WTC11 (cell line): ENCODE measurements around the gene NECAB2. TPM values are rescaled to one million over a fixed set of nuclear protein-coding genes. Genes with fewer than 3 reads are reported as not detected.

Source experiments
- ATAC-seq: fragments of 200-7000 bp; cut with Tn5 transposase; 2 replicates; pipeline ENCODE4 v1.10.0; 2021; ENCODE audit warnings: mild to moderate bottlenecking, moderate library complexity
- CTCF ChIA-PET: fragments of 300-600 bp; sonication (Branson Sonifier 250); formaldehyde crosslinking; loops from one replicate; lab custom pipeline; 2021; ENCODE audit warnings: antibody characterized with exemption; lab: Charles Lee
- POLR2A ChIA-PET: fragments of 350-600 bp; sonication (Branson Sonifier 250); formaldehyde crosslinking; loops from one replicate; lab custom pipeline; 2021; ENCODE audit warnings: antibody characterized with exemption; lab: Charles Lee
- DNase-seq: peaks from one replicate; pipeline ENCODE4 v3.0.0; 2021; ENCODE audit warnings: low spot score
- H3K27ac Mint-ChIP-seq: 2 replicates; pipeline ENCODE4 v1.8.0; 2021; ENCODE audit warnings: mixed read lengths
- H3K27me3 Mint-ChIP-seq: 2 replicates; pipeline ENCODE4 v1.8.0; 2021; ENCODE audit warnings: low read depth, mild to moderate bottlenecking, moderate library complexity, mixed read lengths
- H3K36me3 Mint-ChIP-seq: 2 replicates; pipeline ENCODE4 v1.8.0; 2021; ENCODE audit warnings: mixed read lengths
- H3K4me1 Mint-ChIP-seq: 2 replicates; pipeline ENCODE4 v1.8.0; 2022; ENCODE audit warnings: mixed read lengths
- H3K4me3 Mint-ChIP-seq: 2 replicates; pipeline ENCODE4 v1.8.0; 2021; ENCODE audit warnings: mild to moderate bottlenecking, moderate library complexity, mixed read lengths
- H3K9me3 Mint-ChIP-seq: 2 replicates; pipeline ENCODE4 v1.8.0; 2021; ENCODE audit warnings: mixed read lengths
- AR ChIP-seq: fragments of 250-450 bp; sonication (Bioruptor Pico); IDR thresholded peaks from 2 replicates; pipeline ENCODE4 v1.9.0; 2021; ENCODE audit warnings: mild to moderate bottlenecking
- ARID4B ChIP-seq: sonication (generic); formaldehyde crosslinking; IDR thresholded peaks from 2 replicates; pipeline ENCODE4 v1.8.0; 2023; ENCODE audit warnings: missing genetic modification reagents, mild to moderate bottlenecking, borderline replicate concordance
- CREM ChIP-seq: sonication (generic); formaldehyde crosslinking; IDR thresholded peaks from 2 replicates; pipeline ENCODE4 v1.8.1; 2022; ENCODE audit warnings: mild to moderate bottlenecking, missing genetic modification reagents, moderate library complexity
- IRF2 ChIP-seq: sonication (generic); formaldehyde crosslinking; IDR thresholded peaks from 2 replicates; pipeline ENCODE4 v1.8.0; 2022; ENCODE audit warnings: low read depth, missing genetic modification reagents, borderline replicate concordance
- JAZF1 ChIP-seq: fragments of 250-450 bp; sonication (Bioruptor Pico); IDR thresholded peaks from 2 replicates; pipeline ENCODE4 v1.9.0; 2021; ENCODE audit warnings: moderate library complexity, mild to moderate bottlenecking, inconsistent platforms
- NFE2L1 ChIP-seq: sonication (generic); formaldehyde crosslinking; IDR thresholded peaks from 2 replicates; pipeline ENCODE4 v1.8.1; 2023; ENCODE audit warnings: missing genetic modification reagents
- NFYB ChIP-seq: sonication (generic); formaldehyde crosslinking; conservative IDR thresholded peaks from 2 replicates; pipeline ENCODE4 v1.8.0; 2022; ENCODE audit warnings: low read depth, missing genetic modification reagents
- NR2C2 ChIP-seq: sonication (generic); formaldehyde crosslinking; IDR thresholded peaks from 2 replicates; pipeline ENCODE4 v1.8.0; 2022; ENCODE audit warnings: mild to moderate bottlenecking, missing genetic modification reagents
- TCF7 ChIP-seq: sonication (generic); formaldehyde crosslinking; IDR thresholded peaks from 2 replicates; pipeline ENCODE4 v1.8.0; 2022; ENCODE audit warnings: mild to moderate bottlenecking, low read depth, missing genetic modification reagents, moderate library complexity
- ZBTB21 ChIP-seq: sonication (generic); formaldehyde crosslinking; IDR thresholded peaks from 2 replicates; pipeline ENCODE4 v1.8.1; 2023; ENCODE audit warnings: mild to moderate bottlenecking, missing genetic modification reagents, borderline replicate concordance
- ZNF121 ChIP-seq: sonication (generic); formaldehyde crosslinking; IDR thresholded peaks from 2 replicates; pipeline ENCODE4 v1.8.0; 2023; ENCODE audit warnings: missing genetic modification reagents
- ZNF263 ChIP-seq: sonication (generic); formaldehyde crosslinking; IDR thresholded peaks from 2 replicates; pipeline ENCODE4 v1.8.1; 2022; ENCODE audit warnings: low read depth, mild to moderate bottlenecking, moderate library complexity, missing genetic modification reagents
- ZSCAN18 ChIP-seq: fragments of 250-450 bp; sonication (Bioruptor Pico); IDR thresholded peaks from 2 replicates; pipeline ENCODE4 v2.1.2; 2022; ENCODE audit warnings: mild to moderate bottlenecking, moderate library complexity
- total RNA-seq: library from RNA; stranded (reverse); gene quantifications from 3 replicates; pipeline ENCODE4 v1.2.3, GENCODE V29; 2021
- TF ChIP-seq, protein P1 (sequence below): fragments of 250-450 bp; sonication (Bioruptor Pico); IDR thresholded peaks from 2 replicates; pipeline ENCODE4 v1.9.0; 2021; ENCODE audit warnings: mild to moderate bottlenecking
- TF ChIP-seq, protein P2 (sequence below): sonication (generic); formaldehyde crosslinking; IDR thresholded peaks from 2 replicates; pipeline ENCODE4 v1.8.0; 2023; ENCODE audit warnings: missing genetic modification reagents
- TF ChIP-seq, protein P3 (sequence below): fragments of 250-450 bp; sonication (Bioruptor Pico); IDR thresholded peaks from 2 replicates; pipeline ENCODE4 v1.9.0; 2021; ENCODE audit warnings: moderate library complexity, mild to moderate bottlenecking, inconsistent platforms, borderline replicate concordance

Gene NECAB2
- total RNA-seq, 1 experiment from 2014 or later: 2.9 TPM

GRCh38 chr16:83972256-83973008 lies 4.4 kb downstream of the NECAB2 start (continued):
- TF ChIP-seq ARID4B (CRISPR knock-in tag): no peak
- TF ChIP-seq CREM (CRISPR knock-in tag): no peak
- no peak for TF ChIP-seq ZSCAN18 (CRISPR knock-in tag)
- no peak for TF ChIP-seq ZBTB21 (CRISPR knock-in tag)
- TF ChIP-seq, protein P1, sequence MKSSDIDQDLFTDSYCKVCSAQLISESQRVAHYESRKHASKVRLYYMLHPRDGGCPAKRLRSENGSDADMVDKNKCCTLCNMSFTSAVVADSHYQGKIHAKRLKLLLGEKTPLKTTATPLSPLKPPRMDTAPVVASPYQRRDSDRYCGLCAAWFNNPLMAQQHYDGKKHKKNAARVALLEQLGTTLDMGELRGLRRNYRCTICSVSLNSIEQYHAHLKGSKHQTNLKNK (CRISPR knock-in tag): no peak
- TF ChIP-seq NR2C2: no peak
- TF ChIP-seq, all 79 proteins: peak for 0

DNA sequence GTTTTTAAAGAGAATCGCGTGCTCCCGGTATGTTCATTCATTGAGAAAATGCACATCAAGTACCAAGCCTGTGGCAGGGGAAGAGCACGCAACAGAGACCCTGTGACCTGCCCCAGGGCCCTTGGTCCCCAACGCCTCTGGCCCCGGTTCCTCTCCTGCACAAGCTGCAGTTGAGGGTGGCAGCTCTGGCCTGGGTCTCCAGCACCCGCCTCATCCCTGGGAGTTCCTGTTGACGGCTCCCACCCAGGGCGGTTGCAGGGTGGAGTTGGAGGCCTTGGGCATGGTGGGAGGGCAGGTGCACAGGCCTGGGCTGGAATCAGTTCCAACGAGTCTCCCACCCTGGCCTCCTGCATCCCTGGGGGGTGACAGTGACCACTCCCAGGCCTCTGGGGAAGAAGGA lies 5.0 kb downstream of the NECAB2 start:
- Mint-ChIP-seq H3K4me1 (peaks cover 7% of the 10 kb centered on the region), H3K4me3 (no peak overlapping the region), H3K27ac (no peak overlapping the region), H3K9me3 (peaks cover 6% of the 10 kb centered on the region), H3K36me3 (peaks cover 4% of the 10 kb centered on the region), H3K27me3 (peaks cover 12% of the 10 kb centered on the region)
- POLR2A ChIA-PET: no interaction called here
- CTCF ChIA-PET: interaction anchor here (1.2 kb wide), 1 partner anchor 41 kb away, joined by 4 read pairs; no protein-coding TSS in a partner anchor
- TF ChIP-seq ZNF263 (CRISPR knock-in tag) (no peak), JAZF1 (CRISPR knock-in tag) (no peak), TCF7 (CRISPR knock-in tag) (no peak), IRF2 (no peak), NFE2L1 (CRISPR knock-in tag) (no peak), AR (no peak), NFYB (CRISPR knock-in tag) (no peak), ZNF121 (no peak)
- TF ChIP-seq, protein P2, sequence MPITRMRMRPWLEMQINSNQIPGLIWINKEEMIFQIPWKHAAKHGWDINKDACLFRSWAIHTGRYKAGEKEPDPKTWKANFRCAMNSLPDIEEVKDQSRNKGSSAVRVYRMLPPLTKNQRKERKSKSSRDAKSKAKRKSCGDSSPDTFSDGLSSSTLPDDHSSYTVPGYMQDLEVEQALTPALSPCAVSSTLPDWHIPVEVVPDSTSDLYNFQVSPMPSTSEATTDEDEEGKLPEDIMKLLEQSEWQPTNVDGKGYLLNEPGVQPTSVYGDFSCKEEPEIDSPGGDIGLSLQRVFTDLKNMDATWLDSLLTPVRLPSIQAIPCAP (CRISPR knock-in tag): no peak
- TF ChIP-seq, protein P3, sequence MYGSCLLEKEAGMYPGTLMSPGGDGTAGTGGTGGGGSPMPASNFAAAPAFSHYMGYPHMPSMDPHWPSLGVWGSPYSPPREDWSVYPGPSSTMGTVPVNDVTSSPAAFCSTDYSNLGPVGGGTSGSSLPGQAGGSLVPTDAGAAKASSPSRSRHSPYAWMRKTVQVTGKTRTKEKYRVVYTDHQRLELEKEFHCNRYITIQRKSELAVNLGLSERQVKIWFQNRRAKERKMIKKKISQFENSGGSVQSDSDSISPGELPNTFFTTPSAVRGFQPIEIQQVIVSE (CRISPR knock-in tag): no peak
- TF ChIP-seq, protein P1 (CRISPR knock-in tag): no peak
- DNase-seq (no peak), ATAC-seq (no peak)
